HepG2 (cell line): Measurements from ENCODE around the gene NKX6-2. TPM values are rescaled to one million over a fixed set of nuclear protein-coding genes. Genes with fewer than 3 reads are reported as not detected.

ENCODE experiments used
- ATAC-seq: fragments of 200-7000 bp; cut with Tn5 transposase; 3 replicates; pipeline ENCODE4 v1.9.1; 2020; ENCODE audit warnings: mild to moderate bottlenecking, moderate library complexity
- BruUV-seq: library from RNA; stranded (reverse); fragments of 400-500 nt; replicated peaks from 2 replicates; lab custom pipeline; 2021; lab: Mats Ljungman, UMichigan
- CTCF ChIA-PET: fragments of 300-600 bp; formaldehyde crosslinking; extraction: SDS; loops from one replicate; lab custom pipeline; 2021; ENCODE audit warnings: low total read pairs, inconsistent platforms, low intra/inter-chr PET ratio; lab: Yijun Ruan, JAX
- POLR2A ChIA-PET: fragments of 350-600 bp; sonication (Branson Sonifier 250); formaldehyde crosslinking; loops from one replicate; lab custom pipeline; 2020; ENCODE audit warnings: antibody characterized with exemption, inconsistent platforms; lab: Yijun Ruan, JAX
- DNase-seq: peaks from one replicate; pipeline ENCODE4 v3.0.0-alpha.2; 2015; ENCODE audit warnings: low spot score
- FAIRE-seq: peaks from 3 replicates; lab custom pipeline; 2011; peaks lifted over from hg19 to GRCh38; lab: Jason Lieb, UNC
- H2AFZ ChIP-seq: one replicate; pipeline ENCODE4 v1.6.1; 2011; ENCODE audit warnings: low read length, inconsistent platforms
- H3K27ac ChIP-seq: fragments of 300-600 bp; 3 replicates; pipeline ENCODE4 v1.8.0; 2011; ENCODE audit warnings: mixed run types, mild to moderate bottlenecking, mixed read lengths, low read length, inconsistent platforms; ENCODE audit not compliant: insufficient read depth; ENCODE audit errors: extremely low read length
- H3K27me3 ChIP-seq, 2 experiments: fragments of 200-600 bp in 1 of 2; 2 replicates in 1 of 2; 3 replicates in 1 of 2; pipeline versions ENCODE4 v1.6.0 to v1.8.0; 2011; ENCODE audit warnings: low read length in 2 of 2, mild to moderate bottlenecking in 2 of 2, moderate library complexity in 2 of 2, inconsistent platforms in 1 of 2; ENCODE audit not compliant: insufficient read depth in 2 of 2, control insufficient read depth in 1 of 2
- H3K36me3 ChIP-seq, 2 experiments: fragments of 200-600 bp in 1 of 2; replicated peaks in 1 of 2; 2 replicates in 1 of 2; 3 replicates in 1 of 2; pipeline versions ENCODE4 v1.5.1 to v1.8.0; 2011; ENCODE audit warnings: low read length in 2 of 2, inconsistent platforms in 1 of 2; ENCODE audit not compliant: insufficient read depth in 2 of 2, control insufficient read depth in 1 of 2
- H3K4me1 ChIP-seq: 2 replicates; pipeline ENCODE4 v1.5.1; 2012; ENCODE audit warnings: low read length, inconsistent platforms; ENCODE audit not compliant: insufficient read depth
- H3K4me2 ChIP-seq: 2 replicates; pipeline ENCODE4 v1.6.0; 2011; ENCODE audit warnings: low read depth, low read length, inconsistent platforms
- H3K4me3 ChIP-seq, 3 experiments: fragments of 200-600 bp in 1 of 3; sonication (generic), shearing (Covaris generic) in 1 of 3; replicated peaks in 1 of 3; 2 replicates each; pipeline ENCODE4 v1.5.1; 2011 to 2016; ENCODE audit warnings: low read length in 3 of 3, inconsistent platforms in 2 of 3, low read depth in 2 of 3, mild to moderate bottlenecking in 2 of 3, control low read depth in 1 of 3, mixed read lengths in 1 of 3; ENCODE audit not compliant: insufficient read depth in 1 of 3
- H3K79me2 ChIP-seq: one replicate; pipeline ENCODE4 v1.6.1; 2011; ENCODE audit warnings: low read length, inconsistent platforms; ENCODE audit not compliant: insufficient read depth
- H3K9ac ChIP-seq: 2 replicates; pipeline ENCODE4 v1.6.0; 2011; ENCODE audit warnings: mild to moderate bottlenecking, low read depth, low read length, inconsistent platforms; ENCODE audit not compliant: insufficient read depth
- H3K9me3 ChIP-seq: 2 replicates; pipeline ENCODE4 v1.5.1; 2012; ENCODE audit warnings: mild to moderate bottlenecking, low read length
- H4K20me1 ChIP-seq: 2 replicates; pipeline ENCODE4 v1.6.0; 2011; ENCODE audit warnings: inconsistent platforms, mild to moderate bottlenecking, low read length, moderate library complexity; ENCODE audit not compliant: insufficient read depth
- AHDC1 ChIP-seq: sonication (generic); formaldehyde crosslinking; IDR thresholded peaks from 2 replicates; pipeline ENCODE4 v1.5.1; 2020; ENCODE audit warnings: mild to moderate bottlenecking, missing genetic modification reagents, borderline replicate concordance
- ATF1 ChIP-seq: IDR thresholded peaks from 2 replicates; pipeline ENCODE4 v1.6.1; 2016; ENCODE audit warnings: mild to moderate bottlenecking, control low read depth
- BORCS8-MEF2B ChIP-seq: sonication (generic); formaldehyde crosslinking; IDR thresholded peaks from 2 replicates; pipeline ENCODE4 v1.8.0; 2022; ENCODE audit warnings: mild to moderate bottlenecking, missing genetic modification reagents
- CC2D1A ChIP-seq: sonication (generic); formaldehyde crosslinking; IDR thresholded peaks from 2 replicates; pipeline ENCODE4 v1.8.1; 2023; ENCODE audit warnings: mild to moderate bottlenecking, missing genetic modification reagents
- ESRRA ChIP-seq: sonication (generic); formaldehyde crosslinking; IDR thresholded peaks from 2 replicates; pipeline ENCODE4 v1.5.1; 2020; ENCODE audit warnings: mild to moderate bottlenecking, low read depth, missing genetic modification reagents
- FOSL2 ChIP-seq: sonication (generic); formaldehyde crosslinking; IDR thresholded peaks from 2 replicates; pipeline ENCODE4 v1.4.0; 2020; ENCODE audit warnings: missing genetic modification reagents
- PCBP1 ChIP-seq: fragments of 200-400 bp; formaldehyde crosslinking; IDR thresholded peaks from 2 replicates; pipeline ENCODE4 v1.6.1; 2017; ENCODE audit warnings: mild to moderate bottlenecking, low read depth, low read length, borderline replicate concordance
- RAD51 ChIP-seq: fragments of 450-650 bp; IDR thresholded peaks from 2 replicates; pipeline ENCODE4 v1.6.1; 2016; ENCODE audit warnings: borderline replicate concordance
- SIN3B ChIP-seq: fragments of 150-350 bp; IDR thresholded peaks from 2 replicates; pipeline ENCODE4 v1.6.1; 2014; ENCODE audit warnings: low read length
- TCF7L2 ChIP-seq: IDR thresholded peaks from 2 replicates; pipeline ENCODE4 v1.6.1; 2011; ENCODE audit warnings: mild to moderate bottlenecking, low read depth, low read length, moderate library complexity
- ZBTB3 ChIP-seq: sonication (generic); formaldehyde crosslinking; IDR thresholded peaks from 2 replicates; pipeline ENCODE4 v1.4.0; 2020; ENCODE audit warnings: low read depth, mild to moderate bottlenecking, moderate library complexity, missing genetic modification reagents, borderline replicate concordance
- ZFP36L2 ChIP-seq: sonication (generic); formaldehyde crosslinking; IDR thresholded peaks from 2 replicates; pipeline ENCODE4 v1.4.0; 2020; ENCODE audit warnings: missing genetic modification reagents
- ZFP91 ChIP-seq: sonication (generic); formaldehyde crosslinking; IDR thresholded peaks from 2 replicates; pipeline ENCODE4 v1.9.0; 2022; ENCODE audit warnings: missing genetic modification reagents, mild to moderate bottlenecking, borderline replicate concordance
- ZNF329 ChIP-seq: sonication (generic); formaldehyde crosslinking; IDR thresholded peaks from 2 replicates; pipeline ENCODE4 v1.9.0; 2021; ENCODE audit warnings: low read depth, mild to moderate bottlenecking, missing genetic modification reagents
- ZNF879 ChIP-seq: sonication (generic); formaldehyde crosslinking; IDR thresholded peaks from 2 replicates; pipeline ENCODE4 v1.8.1; 2023; ENCODE audit warnings: missing genetic modification reagents
- WGBS: methylation state at CpG from one replicate; pipeline ENCODE4 v1.1.6; 2017; ENCODE audit warnings: low lambda C conversion rate; 5-methylcytosine and 5-hydroxymethylcytosine counted together
- in situ Hi-C: cut with HindIII; loops from 2 replicates; pipeline ENCODE4 v1.10.0; 2017; ENCODE audit warnings: low pct_unique_long_range_greater_than_20kb; ENCODE audit not compliant: extremely low pct_ligation_motif_present
- intact Hi-C: fragments of 100-400 bp; cut with micrococcal nuclease; formaldehyde crosslinking; loops from one replicate; pipeline ENCODE4 v1.10.0; 2022; ENCODE audit not compliant: unreplicated experiment
- polyA plus RNA-seq, 8 experiments: library from polyadenylated mRNA; depleted of rRNA in 3 of 8; stranded (reverse) in 7 of 8; unstranded in 1 of 8; fragments of >200 nt; fragmentation: Illumina TruSeq in 4 of 8; extraction: Trizol in 4 of 8; gene quantifications; 2 replicates each; pipeline versions ENCODE4 v1.2.1 to v1.2.3, GENCODE V29; 2011 to 2016; ENCODE audit warnings: low read depth in 4 of 8, missing spikeins in 1 of 8, mixed read lengths in 1 of 8; ENCODE audit not compliant: insufficient read depth in 1 of 8
- total RNA-seq, 5 experiments: library from RNA; depleted of rRNA; stranded (reverse); fragments of >200 nt; fragmentation: Illumina TruSeq; extraction: Trizol; gene quantifications; 2 replicates each; pipeline ENCODE4 v1.2.3, GENCODE V29; 2016; ENCODE audit warnings: low read depth in 1 of 5
- TF ChIP-seq, protein P1 (sequence below): sonication (generic); formaldehyde crosslinking; IDR thresholded peaks from 2 replicates; pipeline ENCODE4 v1.4.0; 2020; ENCODE audit warnings: mild to moderate bottlenecking, missing genetic modification reagents
- TF ChIP-seq, protein P2 (sequence below): sonication (generic); formaldehyde crosslinking; IDR thresholded peaks from 2 replicates; pipeline ENCODE4 v1.4.0; 2020; ENCODE audit warnings: mild to moderate bottlenecking, low read depth, missing genetic modification reagents

NKX6-2 gene
- total and polyA plus RNA-seq, 2 of the 13 experiments (the other 11 are each of a cell fraction or from before 2014, with no cell fraction given), result not detected

GRCh38 chr10:132812520-132812919, 26.6 kb upstream of the NKX6-2 start:
- no peak overlapping the region for H3K4me2 ChIP-seq
- WGBS, result 31% methylated on average over 5 of the region's 11 CpGs
- H3K79me2 ChIP-seq, result no peaks in the 10 kb centered on the region
- H3K4me1 ChIP-seq, result no peaks in the 10 kb centered on the region
- H3K36me3 ChIP-seq, result no peaks in the 10 kb centered on the region
- DNase-seq, result no peak
- ChIA-PET POLR2A (no interaction called here), CTCF (no interaction called here)
- in situ Hi-C loops, result no loop called here
- H3K27ac ChIP-seq, result no peak overlapping the region
- ATAC-seq, result no peak
- FAIRE-seq, result no peak
- no peaks in the 10 kb centered on the region for H3K9me3 ChIP-seq
- no TSS peak for BruUV-seq
- TF ChIP-seq ZFP36L2 (no peak), FOSL2 (CRISPR knock-in tag) (no peak), ZFP91 (CRISPR knock-in tag) (no peak), ZBTB3 (CRISPR knock-in tag) (no peak), ESRRA (CRISPR knock-in tag) (no peak), ZNF879 (CRISPR knock-in tag) (no peak), ATF1 (CRISPR knock-in tag) (no peak), TCF7L2 (no peak), RAD51 (no peak), PCBP1 (no peak), AHDC1 (no peak), ZNF329 (CRISPR knock-in tag) (no peak), BORCS8-MEF2B (CRISPR knock-in tag) (no peak), SIN3B (no peak), CC2D1A (CRISPR knock-in tag) (no peak)
- TF ChIP-seq, protein P1, sequence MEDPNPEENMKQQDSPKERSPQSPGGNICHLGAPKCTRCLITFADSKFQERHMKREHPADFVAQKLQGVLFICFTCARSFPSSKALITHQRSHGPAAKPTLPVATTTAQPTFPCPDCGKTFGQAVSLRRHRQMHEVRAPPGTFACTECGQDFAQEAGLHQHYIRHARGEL, result no peak
- TF ChIP-seq, protein P2, sequence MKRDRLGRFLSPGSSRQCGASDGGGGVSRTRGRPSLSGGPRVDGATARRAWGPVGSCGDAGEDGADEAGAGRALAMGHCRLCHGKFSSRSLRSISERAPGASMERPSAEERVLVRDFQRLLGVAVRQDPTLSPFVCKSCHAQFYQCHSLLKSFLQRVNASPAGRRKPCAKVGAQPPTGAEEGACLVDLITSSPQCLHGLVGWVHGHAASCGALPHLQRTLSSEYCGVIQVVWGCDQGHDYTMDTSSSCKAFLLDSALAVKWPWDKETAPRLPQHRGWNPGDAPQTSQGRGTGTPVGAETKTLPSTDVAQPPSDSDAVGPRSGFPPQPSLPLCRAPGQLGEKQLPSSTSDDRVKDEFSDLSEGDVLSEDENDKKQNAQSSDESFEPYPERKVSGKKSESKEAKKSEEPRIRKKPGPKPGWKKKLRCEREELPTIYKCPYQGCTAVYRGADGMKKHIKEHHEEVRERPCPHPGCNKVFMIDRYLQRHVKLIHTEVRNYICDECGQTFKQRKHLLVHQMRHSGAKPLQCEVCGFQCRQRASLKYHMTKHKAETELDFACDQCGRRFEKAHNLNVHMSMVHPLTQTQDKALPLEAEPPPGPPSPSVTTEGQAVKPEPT, result no peak
- no peak overlapping the region for H2AFZ ChIP-seq
- H4K20me1 ChIP-seq, result no peaks in the 10 kb centered on the region
- intact Hi-C loops, result no loop called here
- H3K9ac ChIP-seq, result no peak overlapping the region
- H3K4me3 ChIP-seq, result no peak overlapping the region
- H3K27me3 ChIP-seq, result peaks cover 6 to 57% of the 10 kb centered on the region in 2 experiments; a peak in 4 of 5 replicates
